T-helper 2 cell treated with Interferon-gamma antibody and Interleukin-4, amounts not matched to agents 100 ng/mL and 5 ng/mL, for 36 hours (primary cell): Measurements from ENCODE around the gene DBH. TPM values are rescaled to one million over a fixed set of nuclear protein-coding genes. Genes with fewer than 3 reads are reported as not detected.
"Not testable (repeated sequence)": the region's sequence is repeated elsewhere in the genome, so short reads cannot be mapped to it uniquely, and the experiment has no call there.

Experiments used
- intact Hi-C: fragments of 100-400 bp; cut with micrococcal nuclease; formaldehyde crosslinking; loops from one replicate; pipeline ENCODE4 v1.15.1; 2023
- total RNA-seq: library from RNA; stranded (reverse); gene quantifications from 2 replicates; pipeline ENCODE4 v1.2.3, GENCODE V29; 2022

The DBH gene
- total RNA-seq, 1 donor from 2014 or later, result not detected

GRCh38 chr9:133622555-133622954 lies 13.6 kb upstream of the DBH start:
- intact Hi-C loops, result no loop called here

GRCh38 chr9:133626008-133626407 lies 10.2 kb upstream of the DBH start:
- intact Hi-C loops, result not testable (repeated sequence)

DNA sequence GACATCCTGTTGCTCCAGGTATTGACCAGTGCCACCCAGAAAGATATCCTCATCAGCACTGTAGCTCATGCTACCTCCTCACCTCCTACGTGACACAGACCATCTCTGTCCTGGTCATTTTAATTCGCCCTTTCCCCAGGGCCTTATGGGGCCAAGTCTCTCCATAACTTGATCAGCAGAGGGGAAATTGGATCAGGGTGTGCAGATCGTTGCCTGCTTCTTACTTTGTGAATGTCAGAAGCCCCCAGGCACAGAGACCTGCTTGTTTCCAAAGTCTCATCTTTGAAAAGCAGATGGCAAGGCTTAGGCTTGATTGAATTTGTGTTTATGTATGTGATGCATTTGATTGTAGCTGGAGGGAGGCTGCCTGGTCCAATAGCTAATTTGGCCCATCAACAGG lies 8.8 kb upstream of the DBH start:
- intact Hi-C loops, result no loop called here

DNA sequence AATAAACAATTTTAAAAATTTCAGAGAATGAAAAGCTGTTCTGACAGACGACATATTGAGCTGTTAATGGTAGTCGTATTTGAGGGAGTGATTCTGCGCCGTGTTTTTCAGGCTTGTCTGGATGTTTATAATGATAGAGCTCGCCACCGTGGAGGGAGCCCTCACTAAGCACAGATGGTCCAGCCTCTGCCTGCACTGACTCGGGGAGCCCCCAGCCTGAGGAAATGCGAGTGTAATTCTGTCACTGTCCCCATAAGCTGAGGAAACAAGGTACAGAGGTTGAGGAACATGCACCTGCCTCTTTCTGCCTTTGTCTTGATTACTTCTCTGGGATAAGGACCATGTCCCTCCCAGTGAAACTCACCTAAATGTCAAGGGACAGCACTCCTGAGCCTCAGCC lies 7.4 kb upstream of the DBH start:
- intact Hi-C loops, result no loop called here

- intact Hi-C loops, result no loop called here
Measured at GRCh38 chr9:133629221-133630110, 6.7 kb upstream of the DBH start.

GRCh38 chr9:133631111-133631510 lies 5.1 kb upstream of the DBH start:
- intact Hi-C loops, result no loop called here

- intact Hi-C loops, result no loop called here
Measured at GRCh38 chr9:133632806-133633680, 3.1 kb upstream of the DBH start.

- intact Hi-C loops, result no loop called here
Measured at GRCh38 chr9:133633681-133634080, 2.5 kb upstream of the DBH start.

DNA sequence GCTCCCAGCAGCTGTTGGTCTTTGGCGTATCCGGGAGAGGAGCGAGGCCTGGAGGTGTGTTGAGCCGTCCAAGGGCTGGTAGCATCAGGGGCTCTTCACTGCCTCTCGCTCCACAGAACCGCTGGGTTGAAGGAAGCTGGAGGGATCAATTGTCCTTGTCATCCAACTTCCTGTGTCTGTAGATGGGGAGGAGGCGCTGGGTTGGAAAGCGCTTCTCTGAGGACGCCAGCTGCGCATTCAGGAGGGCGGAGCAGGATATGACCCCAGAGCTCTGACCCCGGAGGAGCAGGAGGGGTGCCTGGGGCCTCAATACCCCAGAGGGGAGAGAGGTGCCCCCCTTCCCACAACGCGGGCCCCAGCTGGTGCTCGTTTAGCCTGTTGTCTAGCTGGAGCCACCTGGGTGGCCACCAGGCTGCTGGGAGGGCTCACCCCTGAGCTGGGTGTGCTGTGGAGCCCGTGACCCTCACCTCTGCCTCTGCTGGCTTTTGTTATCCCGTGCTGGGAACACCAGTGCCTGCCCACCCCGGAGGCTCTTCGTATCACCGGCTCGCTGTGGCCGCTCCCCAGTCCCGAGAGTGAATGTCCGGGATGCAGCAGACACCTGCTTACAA lies 2.0 kb upstream of the DBH start:
- intact Hi-C loops, result no loop called here

DNA sequence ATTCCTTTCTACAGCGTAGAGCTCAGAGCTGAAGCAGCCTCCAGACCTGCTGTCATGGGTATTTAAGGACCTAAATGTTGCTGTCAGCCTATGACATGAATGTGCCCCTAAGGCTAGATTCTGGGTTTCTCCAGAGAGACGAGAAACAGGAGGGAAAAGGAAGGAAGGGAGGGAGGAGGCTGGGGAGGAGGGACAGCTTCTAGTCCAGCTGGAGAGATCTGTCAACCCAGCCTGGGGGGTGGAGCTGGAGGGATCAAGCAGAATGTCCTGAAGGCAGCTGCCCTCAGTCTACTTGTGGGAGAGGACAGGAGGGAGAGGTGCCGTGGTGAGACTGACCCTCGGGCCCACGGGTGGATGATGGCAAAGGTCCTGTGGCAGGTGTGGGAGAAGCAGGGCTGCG lies 1.1 kb upstream of the DBH start:
- intact Hi-C loops, result no loop called here

- intact Hi-C loops, result no loop called here
Measured at GRCh38 chr9:133636902-133637301, 739 bp downstream of the DBH start.

DNA sequence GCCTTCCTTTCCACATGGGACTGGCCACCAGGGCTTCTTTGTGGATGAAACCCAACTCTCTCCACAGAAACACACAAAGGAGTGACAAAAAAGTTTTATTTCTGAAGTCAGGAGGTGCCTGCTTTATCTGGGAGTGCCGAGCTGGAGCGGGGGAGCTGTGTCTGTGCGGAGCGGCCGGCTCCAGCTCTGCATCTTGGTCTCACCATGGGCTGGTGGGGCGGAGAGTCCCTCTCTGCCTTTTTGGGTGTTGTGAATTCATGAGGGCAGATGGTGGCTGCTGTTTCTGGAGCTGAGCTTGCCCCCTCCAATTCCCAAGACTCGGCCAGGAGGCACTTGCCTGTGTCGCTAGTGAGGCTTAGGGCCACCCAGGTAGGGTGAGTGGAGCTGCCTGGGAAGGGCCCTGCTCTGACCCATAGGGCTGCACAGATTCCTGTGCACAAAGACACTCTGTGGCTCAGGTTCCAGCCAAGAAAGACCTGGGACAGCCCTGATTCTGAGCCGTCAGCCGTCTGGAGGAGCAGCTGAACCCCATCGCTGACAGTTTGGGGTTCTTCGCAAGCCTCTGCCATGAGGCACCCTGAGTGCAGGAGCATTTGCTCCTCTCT lies 1.4 kb downstream of the DBH start:
- intact Hi-C loops, result no loop called here

DNA sequence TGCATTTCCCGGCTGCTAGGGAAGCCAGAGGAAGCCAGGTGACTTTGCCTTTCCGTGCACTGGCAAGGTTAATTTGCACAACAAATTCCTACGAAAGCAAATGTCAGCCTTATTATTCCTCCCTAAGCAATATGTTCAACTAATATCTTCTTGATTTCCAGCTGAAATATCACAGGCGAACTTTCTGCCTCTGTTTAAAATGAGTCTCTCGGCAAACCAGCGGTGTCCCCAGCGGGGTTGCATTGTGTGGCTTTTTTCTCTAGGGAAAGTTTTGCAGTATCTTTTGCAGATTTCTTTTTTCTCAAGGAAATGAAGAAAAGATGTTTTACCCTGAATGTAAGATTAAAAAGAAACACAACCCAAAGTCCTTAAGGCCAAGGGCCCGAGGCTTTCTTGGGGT lies 1.9 kb downstream of the DBH start:
- intact Hi-C loops, result no loop called here

DNA sequence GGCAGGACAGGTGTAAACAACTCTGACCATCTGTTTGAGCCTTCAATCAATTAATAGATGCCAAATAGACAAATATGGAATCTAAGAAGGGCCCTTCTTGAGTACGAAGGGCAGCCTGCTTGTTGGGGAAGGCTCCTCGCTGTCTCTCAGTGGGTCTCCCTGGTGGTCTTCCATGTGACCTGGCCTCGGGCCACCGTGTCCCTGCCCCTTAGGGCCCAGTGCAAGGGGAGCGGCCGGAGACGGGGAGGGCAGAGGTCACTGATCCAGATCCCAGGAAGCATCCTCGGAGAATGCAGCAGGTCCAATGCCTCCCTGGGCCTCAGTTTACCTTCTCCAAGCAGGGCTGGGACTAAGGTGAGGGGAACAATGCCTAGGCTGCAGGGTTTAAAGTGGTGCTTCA lies 2.5 kb downstream of the DBH start:
- intact Hi-C loops, result no loop called here

DNA sequence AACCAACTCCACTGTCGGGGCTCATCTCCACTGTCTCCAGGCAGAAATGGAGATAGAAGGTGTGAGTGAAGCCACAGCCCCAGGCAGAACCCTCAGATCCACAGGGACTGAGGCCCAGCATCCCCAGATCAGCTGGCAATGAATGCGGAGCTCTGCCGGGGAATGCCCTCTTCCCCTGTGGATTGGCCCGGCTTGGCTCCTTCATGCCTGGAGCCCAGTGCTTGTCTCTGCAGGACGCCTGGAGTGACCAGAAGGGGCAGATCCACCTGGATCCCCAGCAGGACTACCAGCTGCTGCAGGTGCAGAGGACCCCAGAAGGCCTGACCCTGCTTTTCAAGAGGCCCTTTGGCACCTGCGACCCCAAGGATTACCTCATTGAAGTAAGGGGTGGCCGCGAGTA lies 3.5 kb downstream of the DBH start:
- intact Hi-C loops, result no loop called here

- intact Hi-C loops, result no loop called here
Measured at GRCh38 chr9:133640160-133640559, 4.0 kb downstream of the DBH start.

GRCh38 chr9:133640580-133641395 lies 4.6 kb downstream of the DBH start:
- intact Hi-C loops, result no loop called here

GRCh38 chr9:133641396-133641655 lies 5.2 kb downstream of the DBH start:
- intact Hi-C loops, result no loop called here

DNA sequence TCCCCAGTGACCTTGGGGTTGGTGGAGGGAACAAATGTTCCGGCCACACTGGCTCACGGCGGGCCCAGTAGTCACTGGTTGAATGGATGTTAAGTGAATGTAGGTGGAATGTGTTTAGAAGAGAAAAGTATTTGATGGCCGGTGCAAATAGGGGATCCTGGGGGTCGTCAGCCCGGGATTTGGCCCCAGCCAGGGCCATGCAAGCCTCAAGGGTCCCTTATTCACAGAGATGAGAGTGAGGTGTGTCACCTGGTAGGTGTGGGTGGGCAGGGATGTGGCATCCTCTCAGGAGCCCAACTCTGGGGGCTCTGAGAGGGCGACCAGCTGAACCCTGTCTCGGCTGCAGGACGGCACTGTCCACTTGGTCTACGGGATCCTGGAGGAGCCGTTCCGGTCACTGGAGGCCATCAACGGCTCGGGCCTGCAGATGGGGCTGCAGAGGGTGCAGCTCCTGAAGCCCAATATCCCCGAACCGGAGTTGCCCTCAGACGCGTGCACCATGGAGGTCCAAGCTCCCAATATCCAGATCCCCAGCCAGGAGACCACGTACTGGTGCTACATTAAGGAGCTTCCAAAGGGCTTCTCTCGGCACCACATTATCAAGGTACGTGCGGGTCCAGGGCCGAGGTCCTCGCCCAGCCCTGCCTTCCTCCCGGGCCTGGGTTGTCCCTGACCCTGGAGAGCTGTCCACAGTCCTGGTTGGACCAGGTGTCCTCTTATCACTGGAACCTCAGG lies 5.9 kb downstream of the DBH start:
- intact Hi-C loops, result no loop called here

- intact Hi-C loops, result no loop called here
Measured at GRCh38 chr9:133642708-133643361, 6.7 kb downstream of the DBH start.
